Middle frontal gyrus (tissue), 1 donor: ENCODE measurements around the gene MBOAT7.
A peak's percentile ranks its signal among the peaks of the same experiment; 100 is the strongest.

Source experiments
- DNase-seq: peaks from one replicate; pipeline ENCODE4 v3.0.0-alpha.2; 2015; ENCODE audit warnings: low spot score; ENCODE audit errors: extremely low spot score

The MBOAT7 gene

DNA sequence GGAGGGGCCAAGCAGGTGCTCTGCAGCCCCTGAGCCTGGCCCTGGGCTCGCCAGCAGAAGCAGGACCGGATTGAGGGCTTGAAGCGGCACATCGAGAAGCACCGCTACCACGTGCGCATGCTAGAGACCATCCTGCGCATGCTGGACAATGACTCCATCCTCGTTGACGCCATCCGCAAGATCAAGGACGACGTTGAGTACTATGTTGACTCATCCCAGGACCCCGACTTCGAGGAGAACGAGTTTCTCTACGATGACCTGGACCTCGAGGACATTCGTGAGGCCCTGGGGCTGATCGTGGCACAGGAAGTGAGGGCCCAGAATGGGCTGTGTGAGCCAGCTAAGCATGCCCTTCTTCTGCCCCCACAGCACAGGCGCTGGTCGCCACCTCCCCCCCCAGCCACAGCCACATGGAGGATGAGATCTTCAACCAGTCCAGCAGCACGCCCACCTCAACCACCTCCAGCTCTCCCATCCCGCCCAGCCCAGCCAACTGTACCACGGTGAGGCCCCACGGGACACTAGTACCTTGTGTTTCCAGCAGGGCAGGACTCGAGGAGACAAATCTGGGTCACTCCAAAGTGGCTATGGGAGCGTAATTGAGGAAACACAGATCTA, 43.7 kb downstream of the MBOAT7 start:
- no peak for DNase-seq

DNA sequence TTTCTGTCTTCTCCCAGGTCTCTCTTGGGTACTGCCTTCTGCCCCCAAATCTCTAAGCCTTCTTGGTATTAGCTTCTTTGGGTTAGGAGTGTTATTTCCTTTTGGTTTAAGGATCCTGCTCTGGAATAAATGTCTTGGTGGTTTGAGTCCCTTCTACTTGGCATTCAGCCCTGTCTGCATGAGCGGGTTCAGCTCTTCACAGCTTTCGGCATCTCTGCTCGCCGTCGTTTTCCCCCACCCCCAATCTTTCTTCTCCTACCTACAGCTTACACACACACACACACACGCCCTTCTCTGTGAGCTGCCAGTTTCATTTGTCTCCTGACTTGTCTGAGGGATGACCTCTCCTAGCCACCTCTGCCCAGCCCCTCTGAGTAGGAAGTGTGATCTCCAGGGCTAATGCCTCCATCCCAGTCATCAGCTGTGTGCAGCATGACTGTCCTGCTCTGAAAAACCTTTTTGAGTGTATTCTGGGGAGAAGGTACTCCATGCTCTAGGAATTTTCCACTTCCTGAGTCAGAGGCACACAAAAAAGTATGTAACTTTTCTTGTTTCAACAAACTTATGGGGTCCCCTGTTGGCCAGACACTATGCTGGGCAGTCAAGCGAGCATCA, 47.1 kb downstream of the MBOAT7 start:
- no peak for DNase-seq

DNA sequence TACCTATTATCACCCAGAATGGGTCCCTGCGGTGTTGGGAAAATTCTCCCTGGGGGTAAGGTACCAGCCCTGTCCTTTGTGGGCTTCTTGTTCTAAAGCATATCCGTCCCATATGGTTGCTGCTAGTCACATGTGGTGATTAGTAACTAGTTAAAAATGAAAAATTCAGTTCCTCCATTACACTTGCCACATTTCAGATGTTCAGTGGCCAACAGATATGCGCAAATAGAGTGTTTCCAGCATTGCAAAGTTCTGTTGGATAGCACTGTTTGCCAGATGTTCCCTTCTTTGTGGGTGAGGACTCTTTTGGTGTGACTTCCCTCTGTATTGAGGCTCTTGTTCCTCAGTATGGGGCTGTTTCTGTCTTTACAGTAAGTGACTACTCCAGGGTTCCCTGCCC, 48.0 kb downstream of the MBOAT7 start:
- DNase-seq: no peak

DNA sequence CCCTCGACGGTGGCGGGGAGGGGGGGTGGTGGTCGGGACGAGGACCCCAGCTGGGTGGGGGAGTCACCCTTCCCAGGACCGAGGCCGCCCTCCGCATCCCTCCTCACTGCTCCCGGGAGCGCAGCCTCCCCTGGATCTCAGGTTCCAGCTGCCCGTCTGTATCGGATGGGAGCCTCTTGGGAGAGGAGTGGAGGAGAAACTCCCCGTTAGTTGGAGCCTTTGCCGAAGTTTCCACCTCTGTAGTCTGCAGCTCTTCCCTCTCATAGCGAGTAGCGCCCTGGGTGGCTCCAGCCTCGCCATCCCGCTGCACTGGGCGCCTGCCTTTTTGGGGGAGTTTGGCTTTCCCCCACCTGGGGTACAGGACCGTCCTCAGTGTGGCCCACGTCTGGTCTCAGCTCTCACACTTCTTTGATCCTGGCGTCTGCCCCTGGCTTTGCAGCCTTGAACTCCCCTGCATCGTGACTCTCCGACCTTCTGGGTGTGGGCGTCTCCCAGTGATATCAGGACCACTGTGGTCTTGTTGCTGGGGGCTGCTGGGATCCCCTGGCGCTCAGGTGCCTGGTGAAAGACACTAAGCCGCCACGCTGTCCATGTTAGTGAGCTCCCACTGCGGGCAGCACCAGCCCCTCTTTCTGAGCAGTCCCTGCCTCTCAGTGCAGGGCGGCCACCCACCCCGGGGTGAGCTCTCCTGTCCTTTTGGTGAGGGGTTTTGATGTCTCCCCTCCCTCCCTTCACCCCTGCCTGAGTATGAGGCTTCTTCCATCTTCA, 50.7 kb downstream of the MBOAT7 start:
- no peak for DNase-seq

DNA sequence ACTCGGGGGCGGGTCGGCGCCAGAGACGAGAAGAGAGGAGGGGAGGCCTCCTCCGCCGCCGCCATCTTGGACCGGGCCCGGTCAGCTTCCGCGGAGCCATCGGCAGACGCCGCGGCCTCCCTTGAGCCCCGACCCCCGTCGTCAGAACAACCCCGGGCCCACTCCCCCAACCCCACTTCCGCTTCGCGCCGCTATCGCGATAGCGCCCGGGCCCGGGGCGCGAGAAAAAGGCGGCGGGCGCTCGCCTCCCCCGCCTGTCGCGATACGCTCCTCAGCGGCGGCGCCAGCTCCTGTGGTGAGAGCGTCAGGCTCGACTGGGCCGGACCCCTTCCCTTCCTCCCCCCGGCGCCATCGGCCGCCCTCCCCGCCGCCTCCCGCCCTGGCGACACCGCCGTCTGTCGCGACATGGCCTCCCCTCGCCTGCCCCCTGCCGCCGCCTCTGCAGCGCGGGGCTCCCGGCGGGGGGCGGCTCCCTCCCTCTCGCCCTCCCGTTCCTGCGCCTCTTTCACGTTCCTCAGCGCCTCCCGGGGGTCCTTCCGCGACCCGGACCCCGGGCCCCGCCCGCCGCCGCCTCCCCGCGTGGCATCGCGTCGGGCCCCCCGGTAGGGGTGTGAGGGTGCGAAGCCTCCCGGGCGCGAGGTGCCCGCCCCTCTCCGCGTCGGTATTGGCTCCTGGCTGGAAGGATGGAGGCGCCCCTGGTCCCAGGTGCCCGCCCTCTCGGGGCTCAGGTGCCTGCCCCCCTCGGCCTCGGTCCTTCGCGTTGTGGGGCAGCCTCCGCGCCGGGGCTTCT, 51.5 kb downstream of the MBOAT7 start, which contains the start of gene CNOT3:
TSS of gene CNOT3 (plus strand) at position 64 of the 790 bp plus-strand sequence. CDS start 5,217 bp downstream, outside the sequence.
- no peak for DNase-seq

DNA sequence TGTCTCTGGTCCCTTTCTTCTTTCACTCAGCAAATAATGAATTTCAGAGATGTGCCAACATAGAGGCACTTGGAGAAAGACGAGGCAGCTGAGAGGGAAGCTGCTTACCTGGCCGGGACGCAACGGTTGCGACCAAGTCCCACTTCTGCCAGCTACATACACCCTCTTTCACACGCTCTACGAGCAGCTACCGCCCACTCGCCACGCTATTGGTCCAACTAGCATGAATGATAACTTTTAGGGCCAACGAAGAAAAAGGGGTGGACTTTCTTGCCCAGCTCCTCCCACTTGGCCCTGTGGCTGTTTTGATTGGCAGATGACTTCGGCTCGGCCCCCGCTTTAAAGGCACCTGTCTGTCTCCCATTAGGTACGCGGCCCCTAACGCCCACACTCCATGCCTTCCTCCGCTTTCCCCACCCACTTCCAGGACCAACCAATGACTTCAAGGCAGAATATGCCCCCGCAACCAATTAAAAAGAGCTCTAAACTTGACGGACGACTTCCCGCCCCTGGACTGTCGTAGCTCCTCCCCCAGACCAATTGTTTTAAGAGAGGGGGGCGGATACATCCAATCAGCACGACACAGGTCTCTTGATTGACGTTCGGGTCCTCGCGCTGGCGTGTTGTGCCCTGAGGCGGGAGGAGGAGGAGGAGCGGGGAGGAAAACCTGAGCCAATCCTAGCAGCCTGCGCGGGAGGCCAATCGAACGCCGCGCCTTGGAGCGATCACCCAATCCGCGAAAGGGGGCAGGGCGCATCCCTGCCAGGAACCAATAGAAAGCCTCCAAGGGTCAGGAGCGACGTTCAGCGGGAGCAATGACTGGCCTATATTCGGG, 52.3 kb downstream of the MBOAT7 start:
- DNase-seq: peak; percentile 100

DNA sequence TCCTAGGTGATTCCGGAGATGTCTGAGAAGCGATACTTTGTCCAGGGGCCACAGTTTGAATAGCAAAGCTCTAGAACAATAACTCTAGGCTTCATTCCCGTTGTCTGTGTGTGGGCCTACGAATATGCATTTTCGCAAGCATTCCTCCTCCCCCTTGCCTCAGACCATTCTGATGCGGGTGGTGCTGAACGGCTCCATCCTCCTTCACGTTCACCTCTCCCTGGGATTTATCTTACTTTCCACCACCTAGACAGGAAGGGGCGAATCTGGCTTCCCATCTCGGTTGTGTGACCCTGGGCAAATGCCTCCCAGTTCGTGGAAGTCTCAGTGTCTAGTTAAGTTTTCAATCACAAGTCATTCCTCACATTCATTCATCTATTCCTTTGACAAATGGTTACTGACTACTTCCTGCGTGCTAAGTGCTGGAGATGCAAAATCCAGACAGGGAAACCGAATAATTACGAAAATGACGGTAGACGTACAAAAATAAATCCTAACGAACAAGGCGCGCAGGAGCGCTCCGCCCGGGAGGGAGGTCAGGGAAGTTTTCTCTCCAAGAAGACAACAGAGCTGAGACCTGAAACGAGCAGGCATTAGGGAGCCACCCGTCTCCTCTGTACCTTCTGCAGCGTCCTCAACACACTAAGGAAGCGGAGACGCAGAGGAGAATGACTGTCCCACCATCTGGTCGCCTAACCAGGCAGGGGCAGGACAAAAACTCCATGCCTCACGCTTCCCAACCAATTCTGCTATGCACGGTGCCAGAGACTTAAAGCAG, 53.1 kb downstream of the MBOAT7 start:
- DNase-seq: no peak

DNA sequence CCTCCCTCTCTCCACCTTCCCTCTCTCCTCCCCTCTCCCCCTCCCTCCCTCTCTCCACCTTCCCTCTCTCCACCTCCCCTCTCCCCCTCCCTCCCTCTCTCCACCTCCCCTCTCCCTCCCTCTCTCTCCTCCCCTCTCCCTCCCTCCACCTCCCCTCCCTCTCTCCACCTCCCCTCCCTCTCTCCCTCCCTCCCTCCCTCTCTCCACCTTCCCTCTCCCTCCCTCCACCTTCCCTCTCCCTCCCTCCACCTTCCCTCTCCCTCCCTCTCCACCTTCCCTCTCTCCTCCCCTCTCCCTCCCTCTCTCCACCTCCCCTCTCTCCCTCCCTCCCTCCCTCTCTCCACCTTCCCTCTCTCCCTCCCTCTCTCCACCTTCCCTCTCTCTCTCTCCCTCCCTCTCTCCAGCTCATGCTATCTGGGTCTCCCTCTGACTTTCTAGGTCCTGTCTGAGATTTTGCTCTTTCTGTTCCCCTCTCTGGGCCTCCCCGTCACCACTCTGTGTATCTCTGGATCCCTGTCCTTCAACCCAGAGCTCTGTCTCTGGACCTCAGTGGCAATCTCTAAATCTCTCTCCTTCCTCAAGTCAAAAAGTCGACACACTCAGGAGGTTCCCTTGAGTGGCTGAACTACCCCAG, 55.3 kb downstream of the MBOAT7 start:
- no peak for DNase-seq

DNA sequence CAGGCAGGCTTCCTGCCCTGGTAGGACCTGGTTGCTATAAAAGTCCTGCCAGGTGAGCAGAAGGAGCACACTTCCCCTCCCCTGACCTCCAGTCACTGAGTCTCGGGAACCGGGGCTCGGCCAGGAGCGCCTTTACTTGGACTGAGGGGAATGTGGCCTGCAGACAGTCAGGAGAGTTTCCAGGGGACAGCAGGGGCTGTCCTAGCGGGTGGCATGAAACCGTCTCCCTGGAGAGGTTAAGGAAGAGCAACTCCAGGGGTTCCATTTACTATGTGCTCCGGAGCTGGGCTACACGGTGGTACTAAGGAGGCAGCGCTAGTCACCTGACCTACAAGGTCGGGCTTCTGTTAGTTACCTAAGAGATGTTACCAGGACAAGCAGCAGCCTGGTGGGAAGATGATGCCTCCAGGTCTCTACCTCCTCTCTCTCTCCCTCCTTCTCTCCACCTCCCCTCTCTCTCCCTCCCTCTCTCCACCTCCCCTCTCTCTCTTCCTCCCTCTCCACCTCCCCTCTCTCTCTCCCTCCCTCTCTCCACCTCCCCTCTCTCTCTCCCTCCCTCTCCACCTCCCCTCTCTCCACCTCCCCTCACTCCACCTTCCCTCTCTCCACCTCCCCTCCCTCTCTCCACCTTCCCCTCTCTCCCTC, 55.9 kb downstream of the MBOAT7 start:
- no peak for DNase-seq

DNA sequence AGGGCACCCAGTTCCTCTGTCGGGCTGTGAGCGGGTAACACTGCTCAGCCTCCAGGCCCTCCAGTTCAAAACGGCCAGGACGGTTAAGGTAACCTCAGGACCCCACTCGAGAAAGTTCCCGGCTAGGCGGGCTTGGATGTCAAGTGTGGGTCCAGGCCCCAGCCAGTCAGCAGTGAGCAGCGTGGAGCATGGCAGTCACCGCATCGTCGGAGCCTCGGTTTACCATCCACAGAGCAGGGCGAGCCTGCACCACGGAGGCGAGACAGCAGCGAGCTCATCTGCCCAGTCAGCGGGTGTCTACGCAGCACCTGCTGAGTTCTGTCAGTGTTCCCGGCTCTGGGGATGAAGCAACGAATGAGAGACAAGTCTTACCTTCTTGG, 59.8 kb downstream of the MBOAT7 start:
- no peak for DNase-seq

DNA sequence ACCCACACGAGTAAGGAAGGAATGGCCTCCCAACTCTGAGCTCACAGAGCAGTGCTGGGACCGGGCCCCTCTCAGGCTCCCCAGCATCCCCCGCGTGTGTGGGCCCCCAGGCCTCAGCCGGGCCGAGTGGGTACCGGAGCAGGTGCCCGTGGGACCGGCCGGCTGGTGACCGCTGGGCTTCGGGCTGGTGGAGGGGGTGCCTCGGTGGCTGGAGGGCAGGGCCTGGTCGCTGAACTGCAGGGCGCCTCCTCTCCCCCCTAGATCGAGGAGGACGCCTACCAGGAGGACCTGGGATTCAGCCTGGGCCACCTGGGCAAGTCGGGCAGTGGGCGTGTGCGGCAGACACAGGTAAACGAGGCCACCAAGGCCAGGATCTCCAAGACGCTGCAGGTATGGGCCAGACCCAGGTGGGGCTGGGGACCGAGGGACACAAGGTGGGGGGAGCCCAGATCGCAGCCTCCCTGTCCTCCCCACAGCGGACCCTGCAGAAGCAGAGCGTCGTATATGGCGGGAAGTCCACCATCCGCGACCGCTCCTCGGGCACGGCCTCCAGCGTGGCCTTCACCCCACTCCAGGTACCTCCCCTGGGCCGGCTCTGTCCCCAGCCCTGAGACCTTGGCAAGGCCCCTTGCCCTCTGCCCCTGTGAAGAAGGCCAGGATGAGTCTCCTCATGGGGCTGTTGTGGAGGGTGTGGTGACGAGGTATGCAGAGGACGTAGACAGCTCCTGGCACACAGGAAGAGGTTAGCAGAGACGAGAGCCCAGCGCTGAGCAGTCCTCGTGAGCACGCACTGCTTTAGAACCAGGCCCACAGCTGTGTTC, 60.4 kb downstream of the MBOAT7 start:
- DNase-seq: no peak

DNA sequence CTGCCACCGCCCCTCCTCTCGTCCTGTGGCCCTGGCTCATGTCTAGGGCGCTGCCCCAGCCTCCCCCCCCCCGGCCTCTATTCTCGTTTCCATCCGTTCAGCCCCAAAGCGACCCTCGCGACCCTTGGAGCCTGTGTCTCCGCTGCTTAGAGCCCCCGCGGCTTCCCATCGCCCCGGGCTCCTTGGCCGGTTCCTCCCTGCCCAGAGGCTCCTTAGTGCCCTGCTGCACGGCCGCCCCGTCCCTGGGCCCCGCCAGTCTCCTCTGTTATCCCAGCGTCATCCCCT, 61.0 kb downstream of the MBOAT7 start:
- no peak for DNase-seq

DNA sequence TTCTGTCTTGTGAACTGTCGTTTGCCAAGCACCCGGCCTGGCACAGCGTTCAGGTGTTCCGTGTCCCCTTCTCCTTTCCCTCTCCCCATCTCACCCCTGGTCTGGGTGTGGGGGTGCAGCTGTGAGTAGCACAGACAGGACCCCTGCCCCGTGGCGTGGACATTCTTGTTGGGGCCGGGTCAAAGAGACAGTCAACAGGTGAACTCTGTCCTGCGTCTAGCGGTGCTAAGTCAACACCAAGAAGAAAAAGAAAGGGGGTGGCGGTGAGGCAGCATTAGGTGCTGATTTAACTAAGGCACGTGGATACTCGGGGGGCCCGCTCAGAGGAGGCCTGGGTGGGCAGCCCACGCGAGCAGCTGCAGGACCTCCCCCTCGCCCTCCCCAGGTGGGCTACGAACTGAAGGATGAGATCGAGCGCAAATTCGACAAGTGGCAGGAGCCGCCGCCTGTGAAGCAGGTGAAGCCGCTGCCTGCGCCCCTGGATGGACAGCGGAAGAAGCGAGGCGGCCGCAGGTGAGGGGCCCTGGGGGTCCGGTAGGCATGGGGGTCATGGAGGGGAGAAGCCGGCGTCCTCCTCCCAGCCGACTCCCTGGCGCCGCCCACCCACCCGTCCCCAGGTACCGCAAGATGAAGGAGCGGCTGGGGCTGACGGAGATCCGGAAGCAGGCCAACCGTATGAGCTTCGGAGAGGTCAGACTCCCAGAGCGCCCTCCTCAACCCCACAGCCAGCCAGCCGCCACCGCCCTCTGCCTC, 61.5 kb downstream of the MBOAT7 start:
- no peak for DNase-seq

DNA sequence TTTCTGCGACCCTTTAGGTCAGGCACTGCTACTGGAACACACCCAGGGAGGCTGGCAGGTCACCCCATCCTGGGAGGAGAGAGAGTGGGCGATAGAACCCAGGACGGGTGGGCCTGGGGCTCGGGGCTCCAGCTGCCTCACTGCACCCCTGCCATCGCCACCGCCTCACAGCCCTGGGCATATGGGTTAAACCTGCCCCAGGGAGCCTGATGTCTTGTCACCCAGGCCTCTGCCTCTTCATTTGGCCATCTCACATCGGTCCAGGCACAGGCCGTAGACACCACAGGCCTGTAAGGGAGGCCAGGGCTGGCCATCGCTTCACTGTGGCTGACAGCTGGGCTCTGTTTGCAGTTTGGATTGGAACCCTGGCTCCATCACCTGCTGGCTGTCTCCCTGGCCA, 63.7 kb downstream of the MBOAT7 start:
- no peak for DNase-seq

DNA sequence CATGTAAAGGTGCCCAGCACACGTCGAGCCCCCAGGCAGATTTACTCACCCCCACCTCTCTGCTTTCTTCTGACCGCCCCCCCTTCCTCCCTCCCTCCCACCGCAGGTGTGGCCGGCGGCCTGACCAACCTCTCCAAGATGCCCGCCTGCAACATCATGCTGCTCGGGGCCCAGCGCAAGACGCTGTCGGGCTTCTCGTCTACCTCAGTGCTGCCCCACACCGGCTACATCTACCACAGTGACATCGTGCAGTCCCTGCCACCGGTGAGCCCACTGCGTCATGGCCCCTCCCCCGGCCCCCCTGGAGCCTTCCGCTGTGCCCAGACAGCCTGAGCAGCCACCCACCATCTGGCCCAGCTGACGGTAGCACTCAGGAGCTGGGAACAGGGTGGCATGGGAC, 65.0 kb downstream of the MBOAT7 start:
- DNase-seq: no peak

DNA sequence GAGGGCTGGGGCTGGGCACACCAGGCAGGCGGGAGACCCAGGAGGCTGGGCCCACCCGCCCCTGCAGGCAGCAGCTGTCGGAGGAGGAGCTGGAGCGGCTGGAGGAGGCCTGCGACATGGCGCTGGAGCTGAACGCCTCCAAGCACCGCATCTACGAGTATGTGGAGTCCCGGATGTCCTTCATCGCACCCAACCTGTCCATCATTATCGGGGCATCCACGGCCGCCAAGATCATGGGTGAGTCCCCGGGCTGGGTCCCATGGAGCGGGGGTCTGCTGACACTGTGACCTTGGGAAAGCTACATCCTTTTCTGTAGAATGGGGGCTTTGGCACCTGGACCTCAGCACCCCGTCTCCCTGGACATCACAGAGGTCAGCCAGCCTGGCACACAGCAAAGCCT, 65.7 kb downstream of the MBOAT7 start:
- no peak for DNase-seq
